NCI-H146 treated with DMSO at 0.1 percent for 48 hours (cell line): ENCODE measurements around the gene ANKS6.
A peak's percentile ranks its signal among the peaks of the same experiment; 100 is the strongest.

Experiments
- DNase-seq: peaks from one replicate; lab custom pipeline; 2025; ENCODE audit not compliant: unreplicated experiment; lab: John Stamatoyannopoulos, UW

Gene ANKS6

GRCh38 chr9:98815391-98815951 lies 19.1 kb upstream of the ANKS6 start:
- no peak for DNase-seq

- DNase-seq = no peak
Measured at GRCh38 chr9:98811051-98811650, 14.8 kb upstream of the ANKS6 start.

GRCh38 chr9:98810102-98810842 lies 13.9 kb upstream of the ANKS6 start:
- DNase-seq = no peak

- DNase-seq = peak; percentile 12
Measured at GRCh38 chr9:98809311-98810101, 13.2 kb upstream of the ANKS6 start.

- no peak for DNase-seq
Measured at GRCh38 chr9:98808875-98809274, 12.5 kb upstream of the ANKS6 start.

- DNase-seq = peak; percentile 21
Measured at GRCh38 chr9:98808411-98808815, 12.1 kb upstream of the ANKS6 start.

- no peak for DNase-seq
Measured at GRCh38 chr9:98807814-98808195, 11.4 kb upstream of the ANKS6 start.

GRCh38 chr9:98807070-98807813 lies 10.9 kb upstream of the ANKS6 start, which contains the start of gene GALNT12:
TSS of gene GALNT12 (plus strand) at chr9:98807670. CDS start at chr9:98807699, 29 bp downstream.
- peak; percentile 9 for DNase-seq

GRCh38 chr9:98806394-98807035 lies 10.2 kb upstream of the ANKS6 start:
- no peak for DNase-seq

- no peak for DNase-seq
Measured at GRCh38 chr9:98805506-98806272, 9.3 kb upstream of the ANKS6 start.

- no peak for DNase-seq
Measured at GRCh38 chr9:98804083-98804482, 7.7 kb upstream of the ANKS6 start.

- no peak for DNase-seq
Measured at GRCh38 chr9:98801969-98802371, 5.6 kb upstream of the ANKS6 start.

GRCh38 chr9:98801561-98801960 lies 5.2 kb upstream of the ANKS6 start:
- DNase-seq = no peak

- DNase-seq = no peak
Measured at GRCh38 chr9:98798254-98798653, 1.9 kb upstream of the ANKS6 start.

- DNase-seq = no peak
Measured at GRCh38 chr9:98797491-98797890, 1.1 kb upstream of the ANKS6 start.

GRCh38 chr9:98795970-98796363 lies 388 bp downstream of the ANKS6 start:
- no peak for DNase-seq

- no peak for DNase-seq
Measured at GRCh38 chr9:98795295-98795955, 930 bp downstream of the ANKS6 start.

GRCh38 chr9:98794802-98795201 lies 1.6 kb downstream of the ANKS6 start:
- DNase-seq = no peak

GRCh38 chr9:98793031-98793430 lies 3.3 kb downstream of the ANKS6 start:
- DNase-seq = no peak
